Esophagus muscularis mucosa (tissue), 3 donors: Measurements from ENCODE around the gene PDZRN3.

ENCODE experiments used
- CTCF ChIP-seq, 3 experiments: fragments of 200-600 bp in 2 of 3; fragments of 450-650 bp in 1 of 3; sonication (generic) in 2 of 3; IDR thresholded peaks; one replicate each; pipeline ENCODE4 v1.5.1; 2017 to 2019; ENCODE audit warnings: antibody characterized with exemption in 3 of 3, mild to moderate bottlenecking in 2 of 3, moderate library complexity in 1 of 3
- POLR2A ChIP-seq: fragments of 450-650 bp; IDR thresholded peaks from one replicate; pipeline ENCODE4 v1.6.1; 2017; ENCODE audit warnings: antibody characterized with exemption, moderate library complexity, mild to moderate bottlenecking, low read depth

- TF ChIP-seq CTCF (IDR thresholded peaks at IDR 0.05) (no peak), POLR2A (no peak)
Observed at GRCh38 chr3:73470860-73471259, 153.9 kb downstream of the PDZRN3 start.
